NCI-H2196 treated with DMSO at 0.1 percent for 48 hours (cell line): ENCODE measurements around the gene HES4.

Experiments used
- DNase-seq: peaks from one replicate; lab custom pipeline; 2025; ENCODE audit not compliant: unreplicated experiment; lab: John Stamatoyannopoulos, UW

Gene HES4, protein sequence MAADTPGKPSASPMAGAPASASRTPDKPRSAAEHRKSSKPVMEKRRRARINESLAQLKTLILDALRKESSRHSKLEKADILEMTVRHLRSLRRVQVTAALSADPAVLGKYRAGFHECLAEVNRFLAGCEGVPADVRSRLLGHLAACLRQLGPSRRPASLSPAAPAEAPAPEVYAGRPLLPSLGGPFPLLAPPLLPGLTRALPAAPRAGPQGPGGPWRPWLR

GRCh38 chr1:999725-1000356 lies at the start of gene HES4:
Gene HES4 (minus strand): TSS chr1:1000097. CDS start chr1:999973, 124 bp downstream.
- peak; percentile 75 for DNase-seq

DNA sequence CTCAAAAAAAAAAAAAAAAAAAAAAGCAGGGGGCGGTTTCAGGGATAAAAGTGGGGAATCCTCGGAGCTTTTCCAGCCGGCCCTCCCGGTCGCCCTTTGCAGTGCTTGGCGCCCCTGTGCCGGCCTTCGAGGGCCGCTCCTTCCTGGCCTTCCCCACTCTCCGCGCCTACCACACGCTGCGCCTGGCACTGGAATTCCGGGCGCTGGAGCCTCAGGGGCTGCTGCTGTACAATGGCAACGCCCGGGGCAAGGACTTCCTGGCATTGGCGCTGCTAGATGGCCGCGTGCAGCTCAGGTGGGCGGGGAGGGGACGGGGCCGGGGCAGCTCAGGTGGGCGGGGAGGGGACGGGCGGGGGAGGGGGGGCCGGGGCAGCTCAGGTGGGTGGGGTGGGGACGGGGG lies 48.9 kb upstream of the HES4 start:
- DNase-seq, result no peak

DNA sequence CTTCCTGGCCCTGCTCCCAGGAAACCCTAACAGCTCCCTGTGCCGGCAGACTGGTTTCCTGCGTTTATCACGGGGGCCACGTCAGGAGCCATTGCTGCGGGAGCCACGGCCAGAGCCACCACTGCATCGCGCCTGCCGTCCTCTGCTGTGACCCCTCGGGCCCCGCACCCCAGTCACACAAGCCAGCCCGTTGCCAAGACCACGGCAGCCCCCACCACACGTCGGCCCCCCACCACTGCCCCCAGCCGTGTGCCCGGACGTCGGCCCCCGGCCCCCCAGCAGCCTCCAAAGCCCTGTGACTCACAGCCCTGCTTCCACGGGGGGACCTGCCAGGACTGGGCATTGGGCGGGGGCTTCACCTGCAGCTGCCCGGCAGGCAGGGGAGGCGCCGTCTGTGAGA lies 48.1 kb upstream of the HES4 start:
- no peak for DNase-seq

- DNase-seq, result no peak
These were observed 47.5 kb upstream of the HES4 start for GRCh38 chr1:1047407-1047806.

DNA sequence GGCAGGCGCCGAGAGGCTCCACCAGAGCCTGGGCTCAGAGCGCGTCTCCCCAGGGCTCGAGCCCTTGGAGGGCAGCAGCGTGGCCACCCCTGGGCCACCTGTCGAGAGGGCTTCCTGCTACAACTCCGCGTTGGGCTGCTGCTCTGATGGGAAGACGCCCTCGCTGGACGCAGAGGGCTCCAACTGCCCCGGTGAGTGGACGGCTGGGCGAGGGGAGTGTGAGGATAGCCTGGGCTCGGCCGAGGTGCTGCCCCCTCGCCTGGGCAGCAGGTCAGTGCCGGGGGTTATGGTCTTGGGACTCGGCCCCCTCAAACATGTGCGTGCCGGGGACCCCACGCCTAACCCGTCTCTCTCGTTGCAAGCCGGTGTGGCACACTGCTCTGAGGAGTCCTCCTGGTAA lies 46.9 kb upstream of the HES4 start:
- no peak for DNase-seq

GRCh38 chr1:1046243-1046642 lies 46.3 kb upstream of the HES4 start:
- no peak for DNase-seq

DNA sequence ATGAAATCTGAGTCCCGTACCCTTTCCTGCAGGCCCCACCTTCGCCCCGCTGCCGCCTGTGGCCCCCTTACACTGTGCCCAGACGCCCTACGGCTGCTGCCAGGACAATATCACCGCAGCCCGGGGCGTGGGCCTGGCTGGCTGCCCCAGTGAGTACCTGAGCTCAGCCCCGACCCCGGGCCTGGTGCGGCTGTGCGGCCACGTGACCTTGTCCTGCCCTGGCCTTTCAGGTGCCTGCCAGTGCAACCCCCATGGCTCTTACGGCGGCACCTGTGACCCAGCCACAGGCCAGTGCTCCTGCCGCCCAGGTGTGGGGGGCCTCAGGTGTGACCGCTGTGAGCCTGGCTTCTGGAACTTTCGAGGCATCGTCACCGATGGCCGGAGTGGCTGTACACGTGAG lies 45.2 kb upstream of the HES4 start:
- no peak for DNase-seq

GRCh38 chr1:1044455-1045078 lies 44.7 kb upstream of the HES4 start:
- DNase-seq, result no peak

GRCh38 chr1:1043921-1044320 lies 44.0 kb upstream of the HES4 start:
- DNase-seq, result no peak

DNA sequence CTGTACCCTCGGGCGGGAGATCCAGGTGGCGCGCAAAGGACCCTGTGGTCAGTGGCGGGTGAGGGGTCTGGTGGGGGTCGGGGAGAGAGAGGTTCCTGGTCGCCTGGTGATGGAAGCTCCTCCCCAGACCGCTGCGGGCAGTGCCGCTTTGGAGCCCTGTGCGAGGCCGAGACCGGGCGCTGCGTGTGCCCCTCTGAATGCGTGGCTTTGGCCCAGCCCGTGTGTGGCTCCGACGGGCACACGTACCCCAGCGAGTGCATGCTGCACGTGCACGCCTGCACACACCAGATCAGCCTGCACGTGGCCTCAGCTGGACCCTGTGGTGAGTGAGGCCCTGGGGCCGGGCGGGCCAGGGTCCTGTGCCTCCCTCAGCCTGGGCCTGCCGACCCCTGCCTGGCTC lies 43.5 kb upstream of the HES4 start:
- DNase-seq, result no peak

DNA sequence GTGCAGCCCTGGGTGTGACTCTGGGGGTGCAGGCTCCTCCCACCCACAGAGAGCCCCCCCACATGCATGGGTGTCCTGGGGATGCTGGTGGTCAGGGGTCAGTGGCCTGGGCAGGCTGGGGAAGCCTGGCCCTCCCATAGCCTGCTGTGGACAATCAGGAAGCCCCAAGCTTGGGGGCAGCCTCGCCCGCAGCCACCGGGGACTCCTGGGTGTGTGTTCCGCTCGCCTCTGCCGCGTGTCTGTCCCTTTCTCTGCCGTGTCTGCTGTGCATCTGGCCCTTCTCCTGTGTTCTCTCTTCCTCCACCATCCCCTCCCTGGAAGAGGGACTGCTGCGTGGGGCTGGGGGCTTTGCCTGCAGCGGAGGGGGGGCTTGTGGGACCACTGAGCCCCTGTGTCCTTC lies 42.9 kb upstream of the HES4 start:
- no peak for DNase-seq

DNA sequence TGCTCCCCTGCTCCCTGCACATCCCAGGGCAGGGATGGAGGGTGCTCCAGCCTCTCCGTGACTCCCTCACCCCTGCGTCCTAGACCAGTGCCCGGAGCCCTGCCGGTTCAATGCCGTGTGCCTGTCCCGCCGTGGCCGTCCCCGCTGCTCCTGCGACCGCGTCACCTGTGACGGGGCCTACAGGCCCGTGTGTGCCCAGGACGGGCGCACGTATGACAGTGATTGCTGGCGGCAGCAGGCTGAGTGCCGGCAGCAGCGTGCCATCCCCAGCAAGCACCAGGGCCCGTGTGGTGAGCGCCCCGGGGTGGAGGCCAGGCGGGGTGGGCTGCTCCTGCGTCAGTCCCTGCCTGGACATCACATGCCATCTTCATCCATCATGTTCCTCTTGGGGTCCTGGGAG lies 42.0 kb upstream of the HES4 start:
- DNase-seq, result no peak

GRCh38 chr1:1041092-1041523 lies 41.2 kb upstream of the HES4 start:
- no peak for DNase-seq

DNA sequence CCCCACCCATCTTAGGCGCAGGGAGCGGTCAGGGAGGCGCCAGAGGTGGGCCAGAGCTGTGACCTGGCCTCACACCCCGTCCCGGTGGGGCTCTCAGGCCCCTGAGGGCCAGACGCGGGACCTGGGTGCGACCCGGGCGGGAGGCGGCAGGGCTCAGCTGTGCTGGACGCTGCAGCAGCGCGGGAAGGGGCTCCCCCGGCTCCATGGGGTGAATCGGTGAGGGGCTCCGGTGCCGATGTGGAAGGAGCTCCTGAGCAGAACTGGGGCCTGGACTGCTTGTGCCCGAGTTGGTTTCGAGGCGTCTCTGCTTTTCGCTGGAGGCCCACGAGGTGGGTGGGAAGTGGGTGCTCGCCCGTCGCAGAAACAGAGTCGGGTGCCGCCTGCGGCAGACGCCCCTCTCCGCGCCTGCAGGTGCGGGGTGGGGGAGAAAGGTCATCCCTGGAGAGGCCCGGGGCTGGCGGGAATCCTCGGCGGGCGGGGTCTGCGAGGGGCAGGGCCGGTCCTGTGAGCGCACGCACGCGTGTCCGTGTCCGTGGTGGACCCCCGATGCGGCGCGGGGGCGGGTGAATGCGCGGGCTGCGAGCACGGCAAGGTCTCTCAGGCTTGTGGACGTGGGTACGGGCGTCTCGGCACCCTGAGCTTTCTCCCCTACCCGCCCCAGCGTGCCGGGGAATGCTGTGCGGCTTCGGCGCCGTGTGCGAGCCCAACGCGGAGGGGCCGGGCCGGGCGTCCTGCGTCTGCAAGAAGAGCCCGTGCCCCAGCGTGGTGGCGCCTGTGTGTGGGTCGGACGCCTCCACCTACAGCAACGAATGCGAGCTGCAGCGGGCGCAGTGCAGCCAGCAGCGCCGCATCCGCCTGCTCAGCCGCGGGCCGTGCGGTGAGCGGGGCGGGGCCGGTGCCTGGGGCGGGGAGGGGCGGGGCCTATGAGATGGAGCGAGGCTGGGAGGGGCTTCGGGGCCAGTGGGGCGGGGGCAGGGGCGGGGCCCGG lies 40.4 kb upstream of the HES4 start:
- DNase-seq, result peak; percentile 49

GRCh38 chr1:1039145-1039910 lies 39.4 kb upstream of the HES4 start:
- no peak for DNase-seq

GRCh38 chr1:1038694-1039093 lies 38.8 kb upstream of the HES4 start:
- no peak for DNase-seq

GRCh38 chr1:1037366-1038327 lies 37.8 kb upstream of the HES4 start:
- no peak for DNase-seq

DNA sequence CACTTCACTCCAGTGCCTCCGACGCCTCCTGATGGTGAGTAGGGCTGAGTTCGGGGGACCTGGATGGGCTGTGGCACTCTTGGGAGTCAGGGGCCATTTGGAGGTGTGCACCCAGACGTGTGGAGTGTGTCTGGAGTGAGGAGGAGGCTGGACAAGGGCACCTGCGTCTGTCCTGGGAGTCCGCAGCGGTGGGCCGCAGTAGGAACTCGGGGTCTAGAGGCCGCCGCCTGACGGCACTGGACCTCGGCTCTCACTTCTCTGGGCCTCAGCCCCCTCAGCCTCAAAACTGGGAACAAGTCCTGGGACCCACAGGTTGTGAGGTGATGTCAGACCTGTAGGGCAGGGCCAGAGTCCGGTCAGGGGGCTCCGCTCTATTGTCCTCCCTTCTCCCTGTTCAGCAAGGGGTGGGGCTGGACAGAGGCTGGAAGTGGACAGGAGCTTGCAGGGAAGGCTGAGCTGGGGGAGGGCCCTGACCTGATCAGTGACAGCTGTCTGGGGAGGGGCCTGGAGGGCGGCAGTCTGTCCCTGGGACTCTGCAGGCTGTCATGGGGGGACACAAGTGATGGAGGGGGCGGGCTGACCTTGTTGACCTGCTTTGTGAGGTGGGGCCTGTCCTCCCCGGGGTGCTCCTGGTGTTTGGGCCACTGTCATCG lies 35.5 kb upstream of the HES4 start:
- no peak for DNase-seq

- DNase-seq, result no peak
These were observed 34.5 kb upstream of the HES4 start for GRCh38 chr1:1034439-1034781.
